Measurements from ENCODE around the gene DBF4. TPM values are rescaled to one million over a fixed set of nuclear protein-coding genes. Genes with fewer than 3 reads are reported as not detected.
"Not testable (repeated sequence)": the region's sequence is repeated elsewhere in the genome, so short reads cannot be mapped to it uniquely, and the experiment has no call there.

The DBF4 gene
- 2.5 TPM for total RNA-seq
- long read RNA-seq, partial matches to known transcripts, result 2 of 6 reads
- long read RNA-seq, other reads (novel, unspliced or antisense), result 2 of 6 reads

- intact Hi-C loops (cut with DNase I), result loop anchor here (2.0 to 10.0 kb wide), 5 partner anchors 171 to 721 kb away; partner anchors contain the start of genes ABCB4, DMTF1 and RUNDC3B
- DNase-seq (ENCODE audit: low spot score), result peak; percentile 98
Measured at GRCh38 chr7:87876040-87876868, at the start of gene DBF4, which contains the start of gene SLC25A40. Gene DBF4, plus strand, starts transcription at chr7:87876493. Its CDS starts 240 bp downstream, at chr7:87876733. Gene SLC25A40, minus strand, starts transcription at chr7:87876360. Its CDS starts 17,633 bp downstream, at chr7:87858727.

DNA sequence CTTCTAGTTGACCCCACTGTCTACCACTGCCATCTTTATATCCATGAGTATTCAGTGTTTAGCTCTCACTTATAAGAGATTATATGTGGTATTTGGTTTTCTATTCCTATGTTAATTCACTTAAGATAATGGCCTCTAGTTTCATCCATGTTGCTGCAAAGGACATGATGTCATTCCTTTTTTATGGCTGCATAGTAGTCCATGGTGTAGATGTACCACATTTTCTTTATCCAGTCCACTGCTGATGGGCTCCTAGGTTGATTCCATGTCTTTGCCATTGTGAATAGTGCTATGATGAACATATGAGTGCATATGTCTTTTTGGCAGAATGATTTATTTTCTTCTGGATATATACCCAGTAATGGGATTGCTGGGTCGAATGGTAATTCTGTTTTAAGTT lies 47.9 kb upstream of the DBF4 start:
- DNase-seq (ENCODE audit: low spot score); intact Hi-C loops (cut with DNase I): not testable (repeated sequence)

DNA sequence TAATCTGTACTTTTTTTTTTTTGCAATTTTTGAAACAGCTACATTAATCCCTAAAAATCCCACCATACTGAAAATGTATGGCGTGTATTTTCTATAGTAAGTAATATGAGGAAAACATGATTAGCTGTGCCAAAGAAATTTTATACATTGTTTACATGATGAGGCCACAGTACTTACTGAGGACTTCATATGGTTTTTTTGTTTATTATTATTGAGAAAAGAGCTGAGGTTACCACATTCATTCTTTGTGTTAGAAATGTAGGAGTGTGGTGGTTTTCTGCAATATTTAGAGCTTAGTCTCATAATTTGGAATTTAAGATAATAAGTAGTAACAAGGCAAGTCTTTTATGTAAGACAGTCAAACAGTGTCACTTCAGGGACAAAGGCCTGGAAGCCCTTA lies 45.2 kb upstream of the DBF4 start:
- DNase-seq (ENCODE audit: low spot score), result no peak
- intact Hi-C loops (cut with DNase I), result no loop called here

DNA sequence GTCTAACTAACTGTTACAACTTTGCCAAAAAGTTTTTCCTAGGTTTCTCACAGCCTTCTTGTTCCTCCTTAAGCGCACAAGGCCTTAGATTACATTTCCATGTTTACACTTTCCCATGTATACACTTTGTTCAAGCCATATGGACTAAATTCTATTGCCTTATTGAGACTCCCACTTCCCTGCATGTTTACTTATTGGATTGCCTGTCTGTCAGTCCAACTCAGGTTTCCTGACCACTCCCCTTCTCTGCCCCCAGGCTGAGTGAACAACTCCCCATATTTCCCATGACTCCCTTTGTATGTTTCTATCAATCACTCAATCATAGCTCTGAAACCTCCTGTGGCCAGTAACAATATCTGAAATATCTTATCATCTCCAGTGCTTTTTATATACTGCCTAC lies 43.2 kb upstream of the DBF4 start:
- intact Hi-C loops (cut with DNase I), result no loop called here
- no peak for DNase-seq (ENCODE audit: low spot score)

- no peak for DNase-seq (ENCODE audit: low spot score)
- intact Hi-C loops (cut with DNase I), result no loop called here
Measured at GRCh38 chr7:87837597-87837996, 38.7 kb upstream of the DBF4 start.

DNA sequence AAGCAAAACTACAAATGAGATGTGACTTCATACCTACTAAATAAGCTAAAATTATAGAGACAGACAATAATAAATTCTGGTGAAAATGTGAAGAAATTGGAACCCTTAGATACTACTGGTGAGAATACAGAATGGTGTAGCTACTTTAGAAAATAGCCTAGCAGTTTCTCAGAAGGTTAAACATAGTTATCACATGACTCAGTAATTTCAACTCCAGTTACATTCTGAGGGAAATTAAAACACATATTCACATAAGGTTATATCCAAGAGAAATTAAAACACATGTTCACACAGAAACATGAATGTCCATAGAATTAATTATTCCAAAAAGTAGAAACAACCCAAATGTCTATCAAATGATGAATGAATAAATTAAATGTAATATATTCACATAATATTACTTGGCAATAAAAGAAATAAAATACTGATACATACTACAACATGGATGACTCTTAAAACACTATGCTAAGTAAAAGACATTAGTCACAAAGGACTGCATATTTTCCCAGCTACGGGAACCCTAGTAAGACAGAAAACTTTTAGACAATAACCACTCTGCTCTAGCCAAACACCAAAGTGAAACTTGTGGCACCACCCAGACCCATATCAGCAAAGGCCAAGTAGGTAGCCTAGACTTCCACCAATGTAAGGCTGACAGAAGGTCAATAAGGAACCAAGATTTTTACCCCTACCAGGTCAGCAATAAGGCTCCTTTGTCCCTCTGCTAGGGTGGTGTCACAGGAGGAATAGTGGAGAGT lies 25.3 kb upstream of the DBF4 start:
- intact Hi-C loops (cut with DNase I), result no loop called here

GRCh38 chr7:87852306-87852705 lies 24.0 kb upstream of the DBF4 start:
- intact Hi-C loops (cut with DNase I), result no loop called here
- no peak for DNase-seq (ENCODE audit: low spot score)

More for the DNA sequence above, 25.3 kb upstream of the DBF4 start:
- no peak for DNase-seq (ENCODE audit: low spot score)

DNA sequence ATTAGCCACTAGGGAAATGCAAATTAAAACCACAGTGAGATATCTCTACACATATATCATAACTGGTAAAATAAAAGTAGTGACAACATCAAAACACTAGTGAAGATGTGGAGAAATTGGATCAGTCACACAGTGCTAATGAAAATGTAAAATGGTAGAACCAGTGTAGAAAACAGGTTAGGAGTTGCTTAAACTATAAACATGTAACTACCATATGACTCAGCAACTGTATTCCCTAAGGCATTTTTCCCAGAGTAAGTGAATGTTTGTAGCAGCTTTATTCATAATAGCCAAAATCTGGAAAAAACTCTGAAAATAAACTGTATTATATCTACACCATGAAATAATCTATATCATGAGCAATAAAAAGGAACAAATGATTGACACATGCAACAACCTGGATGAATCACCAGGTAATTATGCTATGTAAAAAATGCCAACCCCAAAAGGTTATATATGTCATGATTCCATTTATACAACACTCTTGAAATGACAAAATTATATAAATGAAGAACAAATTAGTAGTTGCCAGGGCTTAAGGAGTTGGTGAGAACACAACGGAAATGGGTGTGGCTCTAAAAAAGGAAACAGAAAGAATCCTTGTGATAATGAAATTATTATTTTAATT lies 22.9 kb upstream of the DBF4 start:
- no peak for DNase-seq (ENCODE audit: low spot score)
- intact Hi-C loops (cut with DNase I), result no loop called here

GRCh38 chr7:87858417-87859100 lies 17.7 kb upstream of the DBF4 start:
- intact Hi-C loops (cut with DNase I), result no loop called here
- no peak for DNase-seq (ENCODE audit: low spot score)

GRCh38 chr7:87866089-87866488 lies 10.2 kb upstream of the DBF4 start:
- DNase-seq (ENCODE audit: low spot score), result no peak
- intact Hi-C loops (cut with DNase I), result no loop called here

DNA sequence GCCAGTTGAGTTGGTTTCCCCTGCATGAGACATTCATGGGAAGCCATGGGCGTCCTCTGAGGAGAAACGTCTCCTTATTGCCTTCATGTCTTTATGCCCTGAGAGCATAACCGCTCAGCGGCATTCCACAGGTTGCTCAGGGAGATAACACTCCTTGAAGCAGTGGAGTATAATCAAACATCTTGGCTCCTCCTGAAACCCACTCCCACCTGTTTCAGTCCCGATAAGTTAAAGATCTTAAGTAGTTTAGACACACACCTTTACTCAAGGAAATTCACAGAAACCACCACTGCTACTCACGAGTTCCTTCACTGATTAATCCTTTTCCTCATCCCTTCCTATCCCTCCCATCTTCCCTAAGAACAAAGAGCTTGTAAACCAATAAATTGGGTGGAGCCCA lies 9.8 kb upstream of the DBF4 start:
- DNase-seq (ENCODE audit: low spot score); intact Hi-C loops (cut with DNase I): not testable (repeated sequence)

DNA sequence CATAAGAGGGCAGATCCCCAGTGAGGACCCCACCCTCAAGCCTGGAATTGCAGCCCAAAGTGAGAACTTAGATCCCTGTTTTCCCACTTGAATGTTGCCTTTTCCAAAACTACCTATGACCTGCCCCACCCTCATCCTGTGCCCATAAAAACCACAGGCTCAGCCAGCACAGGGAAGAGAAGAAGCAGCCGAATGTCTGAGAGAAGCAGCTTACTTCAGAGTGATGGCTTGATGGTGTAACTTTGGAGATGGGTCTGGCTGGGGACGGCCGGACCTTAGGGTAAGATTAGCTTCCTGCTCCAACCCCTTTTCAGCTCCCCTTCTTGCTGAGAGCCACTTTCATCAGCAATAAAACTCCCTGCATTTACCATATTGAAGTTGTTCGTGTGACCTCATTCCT lies 5.8 kb upstream of the DBF4 start:
- intact Hi-C loops (cut with DNase I), result loop anchor here (10.0 kb wide), 3 partner anchors 234 to 716 kb away; partner anchors contain the start of genes ABCB4 and DMTF1
- no peak for DNase-seq (ENCODE audit: low spot score)

- DNase-seq (ENCODE audit: low spot score), result no peak
- intact Hi-C loops (cut with DNase I), result loop anchor here (10.0 kb wide), 3 partner anchors 232 to 718 kb away; partner anchors contain the start of genes ABCB4 and DMTF1
Measured at GRCh38 chr7:87872346-87872745, 3.9 kb upstream of the DBF4 start.

GRCh38 chr7:87873328-87873727 lies 3.0 kb upstream of the DBF4 start:
- intact Hi-C loops (cut with DNase I), result loop anchor here (10.0 kb wide), 3 partner anchors 231 to 719 kb away; partner anchors contain the start of genes ABCB4 and DMTF1

DNA sequence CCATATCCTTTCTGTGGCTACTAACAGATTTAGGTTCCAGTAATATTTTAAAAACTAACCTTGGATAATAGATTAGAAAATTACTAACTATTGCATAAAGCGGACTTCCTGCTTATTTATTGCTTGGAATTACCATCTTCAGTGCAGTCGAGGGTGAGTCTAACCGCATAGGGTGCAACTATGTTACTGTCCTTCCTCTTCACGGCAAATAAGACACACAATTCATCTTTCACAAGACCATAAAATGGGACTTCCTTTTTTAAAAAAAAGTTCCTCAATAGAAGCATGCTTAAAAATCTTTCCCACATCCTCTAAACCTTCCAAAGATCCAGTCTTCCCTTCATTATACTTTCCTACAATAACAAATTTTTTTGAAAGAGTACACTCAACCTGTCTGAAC lies 2.2 kb upstream of the DBF4 start:
- no peak for DNase-seq (ENCODE audit: low spot score)
- intact Hi-C loops (cut with DNase I), result loop anchor here (10.0 kb wide), 3 partner anchors 231 to 719 kb away; partner anchors contain the start of genes ABCB4 and DMTF1

More at GRCh38 chr7:87873328-87873727, 3.0 kb upstream of the DBF4 start:
- not testable (repeated sequence) for DNase-seq (ENCODE audit: low spot score)

- intact Hi-C loops (cut with DNase I), result loop anchor here (2.0 to 10.0 kb wide), 5 partner anchors 171 to 721 kb away; partner anchors contain the start of genes ABCB4, DMTF1 and RUNDC3B
- DNase-seq (ENCODE audit: low spot score), result no peak
Measured at GRCh38 chr7:87875151-87876039, 898 bp upstream of the DBF4 start.

DNA sequence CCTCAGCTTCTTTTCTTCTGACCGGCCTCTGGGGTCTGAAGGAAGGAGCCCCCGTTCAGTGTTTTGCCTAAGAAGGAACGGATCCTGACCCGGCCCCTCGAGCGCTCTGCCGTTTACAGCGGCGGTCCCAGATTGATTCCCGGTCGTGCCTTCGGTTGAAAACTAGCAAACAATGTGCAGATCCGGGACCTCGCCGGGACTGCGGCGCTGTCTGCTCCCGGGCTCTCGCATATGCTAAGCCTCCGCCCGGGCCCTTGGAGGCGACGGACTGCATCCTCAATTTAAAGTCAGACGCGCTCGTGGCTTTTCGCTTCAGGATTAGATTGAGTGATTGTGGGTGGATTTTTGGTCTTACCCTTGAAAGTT lies 559 bp downstream of the DBF4 start:
- intact Hi-C loops (cut with DNase I), result loop anchor here (2.0 to 10.0 kb wide), 5 partner anchors 170 to 722 kb away; partner anchors contain the start of genes ABCB4, DMTF1 and RUNDC3B
- DNase-seq (ENCODE audit: low spot score), result peak; percentile 79
